Measurements from ENCODE around the gene GCLC. TPM values are rescaled to one million over a fixed set of nuclear protein-coding genes. Genes with fewer than 3 reads are reported as not detected.
"Not testable (repeated sequence)": the region's sequence is repeated elsewhere in the genome, so short reads cannot be mapped to it uniquely, and the experiment has no call there.

The GCLC gene
- total RNA-seq, 1 donor from 2014 or later = 16.4 TPM

DNA sequence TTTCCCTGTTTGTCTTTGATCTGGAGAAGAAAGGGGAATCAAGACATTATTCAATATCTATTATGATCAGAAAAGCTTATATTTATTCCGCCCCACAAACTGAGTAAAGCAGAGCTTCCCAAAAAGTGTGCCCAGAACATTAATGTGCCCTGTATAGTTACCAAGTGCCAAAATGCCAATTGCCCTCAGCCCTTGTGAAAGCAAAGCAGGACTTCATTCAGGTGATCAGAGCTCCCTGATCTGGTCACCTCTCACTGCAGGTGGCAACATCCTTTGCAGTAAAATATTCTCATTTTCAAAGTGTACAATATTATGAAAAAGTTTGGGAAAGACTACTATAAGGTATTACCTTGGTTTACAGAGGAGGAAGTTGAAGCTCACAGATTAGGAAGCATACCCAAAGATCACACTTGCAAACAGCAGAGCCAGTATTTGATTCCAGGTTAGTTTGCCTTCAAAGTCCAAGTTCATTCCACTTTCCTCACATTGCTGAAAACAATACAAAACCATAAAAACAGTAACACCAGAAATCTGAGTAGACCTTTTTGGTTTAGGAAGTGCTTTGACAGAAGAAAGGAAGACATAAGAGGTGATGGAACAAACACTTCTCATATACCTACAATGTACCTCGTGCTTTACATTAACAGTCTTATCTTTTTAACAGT, 19.6 kb upstream of the GCLC start:
- DNase-seq (ENCODE audit: low read depth) = no peak
- TF ChIP-seq, protein P1, sequence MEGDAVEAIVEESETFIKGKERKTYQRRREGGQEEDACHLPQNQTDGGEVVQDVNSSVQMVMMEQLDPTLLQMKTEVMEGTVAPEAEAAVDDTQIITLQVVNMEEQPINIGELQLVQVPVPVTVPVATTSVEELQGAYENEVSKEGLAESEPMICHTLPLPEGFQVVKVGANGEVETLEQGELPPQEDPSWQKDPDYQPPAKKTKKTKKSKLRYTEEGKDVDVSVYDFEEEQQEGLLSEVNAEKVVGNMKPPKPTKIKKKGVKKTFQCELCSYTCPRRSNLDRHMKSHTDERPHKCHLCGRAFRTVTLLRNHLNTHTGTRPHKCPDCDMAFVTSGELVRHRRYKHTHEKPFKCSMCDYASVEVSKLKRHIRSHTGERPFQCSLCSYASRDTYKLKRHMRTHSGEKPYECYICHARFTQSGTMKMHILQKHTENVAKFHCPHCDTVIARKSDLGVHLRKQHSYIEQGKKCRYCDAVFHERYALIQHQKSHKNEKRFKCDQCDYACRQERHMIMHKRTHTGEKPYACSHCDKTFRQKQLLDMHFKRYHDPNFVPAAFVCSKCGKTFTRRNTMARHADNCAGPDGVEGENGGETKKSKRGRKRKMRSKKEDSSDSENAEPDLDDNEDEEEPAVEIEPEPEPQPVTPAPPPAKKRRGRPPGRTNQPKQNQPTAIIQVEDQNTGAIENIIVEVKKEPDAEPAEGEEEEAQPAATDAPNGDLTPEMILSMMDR (conservative IDR thresholded peaks at IDR 0.05; ENCODE audit: low read depth, low read length) = no peak
- no peak overlapping the region for H3K4me3 ChIP-seq (ENCODE audit: low read depth, low read length)

DNA sequence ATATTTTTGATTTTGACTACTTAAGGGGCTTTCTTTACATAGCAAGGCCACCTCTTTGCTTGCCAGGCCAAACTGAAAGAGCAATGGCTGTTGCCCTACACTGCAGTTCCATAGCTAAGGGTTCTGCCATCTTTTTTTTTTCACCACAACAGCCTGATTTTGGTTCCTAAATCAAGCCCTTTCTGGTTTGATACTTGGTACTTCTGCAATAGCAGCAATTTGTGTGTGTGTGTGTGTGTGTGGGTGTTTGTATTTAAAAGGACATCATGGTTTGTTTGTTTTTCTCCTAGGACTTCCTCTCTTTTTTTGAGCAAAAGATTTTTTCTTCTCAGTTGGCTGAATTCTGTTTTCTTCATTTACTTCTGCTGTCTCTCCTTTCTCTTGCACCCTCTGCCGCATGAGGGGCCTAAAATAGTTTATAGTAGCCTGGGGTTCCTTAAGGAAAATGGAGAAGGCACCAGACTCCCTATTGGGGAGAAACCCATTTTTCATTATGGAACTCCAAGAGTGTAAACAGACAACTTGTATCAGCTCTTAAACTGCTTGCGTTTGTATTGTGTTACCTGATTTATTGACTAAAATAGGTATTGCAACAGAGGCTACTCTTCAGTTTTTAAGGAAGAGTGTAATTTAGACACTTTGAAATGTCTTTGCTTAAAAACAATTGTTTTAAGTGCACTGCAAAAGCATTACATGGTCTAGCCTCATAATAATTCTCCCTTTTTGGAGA, 12.2 kb upstream of the GCLC start:
- TF ChIP-seq, protein P1 (conservative IDR thresholded peaks at IDR 0.05; ENCODE audit: low read depth, low read length) = no peak
- H3K4me3 ChIP-seq (ENCODE audit: low read depth, low read length) = no peak overlapping the region
- no peak for DNase-seq (ENCODE audit: low read depth)

- DNase-seq (ENCODE audit: low read depth); H3K4me3 ChIP-seq (ENCODE audit: low read depth, low read length): not testable (repeated sequence)
These were observed 8.7 kb upstream of the GCLC start for GRCh38 chr6:53553600-53553999.

DNA sequence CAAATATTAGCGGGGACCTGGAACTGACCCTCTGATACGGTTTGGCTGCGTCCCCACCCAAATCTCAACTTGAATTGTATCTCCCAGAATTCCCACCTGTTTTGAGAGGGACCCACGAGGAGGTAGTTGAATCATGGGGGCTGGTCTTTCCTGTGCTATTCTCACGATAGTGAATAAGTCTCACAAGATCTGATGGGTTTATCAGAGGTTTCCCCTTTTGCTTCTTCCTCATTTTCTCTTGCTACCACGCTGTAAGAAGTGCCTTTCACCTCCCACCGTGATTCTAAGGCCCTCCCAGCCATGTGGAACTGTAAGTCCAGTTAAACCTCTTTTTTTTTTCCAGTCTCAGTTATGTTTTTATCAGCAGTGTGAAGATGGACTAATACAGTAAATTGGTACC, 6.8 kb upstream of the GCLC start:
- H3K4me3 ChIP-seq (ENCODE audit: low read depth, low read length) = not testable (repeated sequence)

DNA sequence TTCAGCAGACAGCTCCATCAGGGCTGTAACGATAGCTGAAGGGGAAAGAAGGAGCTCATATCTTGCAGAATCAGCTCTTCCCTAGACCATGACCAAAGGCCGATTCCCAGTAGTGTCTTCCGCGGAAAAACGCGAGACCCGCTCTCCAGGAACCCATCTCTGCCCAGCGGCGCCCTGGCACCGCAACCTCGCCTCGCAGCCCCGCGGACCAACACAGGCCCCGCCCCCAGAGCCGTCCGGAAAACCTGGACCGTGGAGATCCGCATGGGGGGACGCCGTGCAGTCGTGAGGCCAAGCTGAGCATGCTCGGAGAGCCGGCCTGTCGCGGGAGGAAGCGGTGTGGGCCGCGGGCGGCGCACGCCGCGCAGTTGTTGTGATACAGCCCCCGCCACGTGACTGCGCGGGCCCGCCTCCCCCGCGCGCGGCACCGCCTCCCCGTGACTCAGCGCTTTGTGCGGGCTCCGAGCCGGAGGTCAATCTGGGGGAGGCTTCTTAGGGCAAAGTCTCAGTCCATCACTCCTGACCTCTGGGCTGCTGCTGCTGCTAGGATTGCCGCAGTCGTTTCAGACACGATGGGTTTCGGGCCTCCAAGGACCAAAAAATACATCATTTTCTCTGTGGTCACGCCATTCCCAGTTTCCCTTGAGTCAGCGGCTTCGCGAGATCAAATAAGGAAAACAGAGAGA, 3.1 kb upstream of the GCLC start:
- peak overlapping the region; percentile 78 for H3K4me3 ChIP-seq (ENCODE audit: low read depth, low read length)
- TF ChIP-seq, protein P1 (conservative IDR thresholded peaks at IDR 0.05; ENCODE audit: low read depth, low read length) = peak; percentile 20
- peak; percentile 50 for DNase-seq (ENCODE audit: low read depth)

More for the DNA sequence above, 6.8 kb upstream of the GCLC start:
- not testable (repeated sequence) for DNase-seq (ENCODE audit: low read depth)

DNA sequence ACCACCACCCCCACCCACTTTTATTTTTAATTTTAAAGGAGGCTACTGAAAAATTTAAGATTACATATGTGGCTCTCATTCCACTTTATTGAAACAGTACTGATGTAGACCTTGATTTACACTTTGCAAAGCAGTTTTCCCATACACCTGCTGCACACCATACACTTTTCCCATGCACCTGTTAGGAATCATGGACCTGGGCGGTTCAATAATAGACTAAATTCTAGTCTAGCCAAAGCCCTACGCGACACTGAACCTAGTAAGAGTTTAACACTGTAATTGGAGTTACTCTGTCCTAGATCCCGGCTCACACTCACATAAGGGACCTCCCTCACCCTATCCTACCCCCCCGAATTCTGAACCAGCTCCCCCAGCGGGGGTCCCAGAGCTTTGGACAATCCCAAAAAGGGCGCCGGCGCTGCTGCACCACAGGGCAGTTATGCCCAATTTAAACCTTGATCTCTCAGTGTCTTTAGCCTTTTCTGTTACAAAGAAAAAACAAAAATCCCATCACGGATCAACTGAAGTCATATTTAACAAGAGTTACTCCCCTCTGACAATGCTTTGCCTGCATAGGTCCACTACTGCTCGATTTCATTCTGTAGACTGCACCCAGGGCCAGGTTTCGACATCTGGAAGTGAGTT, 2.4 kb upstream of the GCLC start:
- H3K4me3 ChIP-seq (ENCODE audit: low read depth, low read length) = peak overlapping the region; percentile 78
- TF ChIP-seq, protein P1 (conservative IDR thresholded peaks at IDR 0.05; ENCODE audit: low read depth, low read length) = no peak
- no peak for DNase-seq (ENCODE audit: low read depth)

DNA sequence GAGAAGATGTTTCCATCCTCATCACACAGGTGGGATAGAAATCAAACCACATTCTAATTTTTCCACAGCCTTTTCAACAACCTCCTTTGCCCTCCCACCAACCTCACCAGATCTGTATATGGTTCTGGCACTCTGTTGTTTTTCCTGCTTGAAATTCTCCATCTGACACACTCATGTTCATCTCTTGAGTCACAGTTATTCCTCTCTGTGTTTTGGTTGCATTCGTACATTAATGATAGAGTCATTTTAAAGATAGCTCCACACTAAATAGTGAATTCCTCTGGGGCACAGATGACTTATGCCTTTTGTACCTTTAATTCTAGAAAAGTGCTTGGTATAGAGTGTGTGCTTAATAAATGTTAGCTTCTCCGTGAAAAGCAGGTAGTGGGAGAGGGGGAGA, 1.4 kb upstream of the GCLC start:
- H3K4me3 ChIP-seq (ENCODE audit: low read depth, low read length) = no peak overlapping the region
- TF ChIP-seq, protein P1 (conservative IDR thresholded peaks at IDR 0.05; ENCODE audit: low read depth, low read length) = no peak
- no peak for DNase-seq (ENCODE audit: low read depth)
